ENCODE measurements around the gene FAM174C.
A peak's percentile ranks its signal among the peaks of the same experiment; 100 is the strongest.
"Not testable (repeated sequence)": the region's sequence is repeated elsewhere in the genome, so short reads cannot be mapped to it uniquely, and the experiment has no call there.

Gene FAM174C

DNA sequence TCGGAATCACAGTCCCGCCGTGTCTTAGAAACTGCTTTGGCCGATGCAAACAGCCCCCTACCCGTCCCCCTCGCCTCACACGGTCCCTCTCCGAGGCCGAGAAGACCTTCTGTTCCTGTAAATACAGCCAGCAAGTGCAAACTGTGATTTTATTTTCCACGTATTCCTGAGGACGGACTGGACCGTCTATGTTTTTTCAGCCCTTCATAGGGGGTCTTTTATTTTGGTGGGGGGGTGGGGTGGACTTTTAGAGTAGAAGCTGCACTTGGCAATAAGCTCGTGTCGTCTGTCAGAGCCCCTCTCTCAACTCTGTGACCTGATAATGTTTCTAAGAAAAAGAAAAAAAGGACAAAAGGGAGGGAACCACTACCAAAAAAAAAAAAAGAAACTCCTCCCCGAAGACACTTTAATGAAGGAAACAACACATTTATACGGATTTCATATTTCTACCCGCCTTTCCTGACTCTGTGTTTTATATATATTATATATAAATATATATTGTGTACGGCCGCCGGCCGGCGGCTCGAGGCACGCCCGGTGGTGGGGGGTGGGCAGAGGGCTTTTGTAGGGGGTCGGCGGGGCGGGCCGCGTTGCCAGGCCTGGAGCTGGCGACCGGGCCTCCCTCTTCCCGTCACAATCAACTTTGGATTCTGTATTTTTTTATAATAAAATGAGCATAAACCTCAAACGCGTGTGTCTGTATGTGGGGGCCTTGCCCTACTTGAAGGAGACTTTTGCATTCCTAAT is 25.6 kb downstream of the FAM174C start:
- DNase-seq (no peak), ATAC-seq (no peak)

DNA sequence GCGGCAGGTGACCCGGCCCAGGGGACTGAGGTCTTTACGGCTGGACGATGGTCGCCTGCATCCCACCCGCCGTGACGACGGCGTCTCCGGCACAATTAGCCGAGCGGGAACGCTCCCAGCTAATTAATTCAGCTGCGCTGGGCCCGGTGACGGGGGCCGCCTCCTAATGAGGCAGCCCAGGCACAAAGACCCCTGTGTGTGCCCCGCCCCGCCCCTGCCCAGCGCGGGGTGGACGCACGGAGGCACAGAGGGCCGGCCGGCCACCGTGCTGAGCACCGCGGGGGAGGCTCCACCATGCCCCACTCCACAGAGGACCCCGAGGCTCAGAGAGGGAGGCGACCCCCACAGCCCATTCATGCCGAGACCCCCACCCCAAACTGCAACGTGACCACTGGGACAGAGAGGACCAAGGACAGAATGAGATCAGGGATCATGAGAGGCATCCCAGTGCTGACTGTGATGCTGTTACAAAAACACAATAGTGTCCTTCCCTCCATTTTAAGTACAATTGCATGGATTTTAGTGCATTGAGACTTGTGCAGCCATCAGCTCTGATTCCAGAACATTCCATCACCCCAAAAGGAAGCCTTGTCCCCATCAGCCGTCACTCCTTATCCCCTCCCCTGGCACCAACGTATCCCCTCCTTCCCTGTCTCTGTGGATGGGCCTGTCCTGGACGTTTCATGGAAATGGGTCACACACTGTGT is 27.4 kb downstream of the FAM174C start:
- DNase-seq, result no peak
- no peak for ATAC-seq

DNA sequence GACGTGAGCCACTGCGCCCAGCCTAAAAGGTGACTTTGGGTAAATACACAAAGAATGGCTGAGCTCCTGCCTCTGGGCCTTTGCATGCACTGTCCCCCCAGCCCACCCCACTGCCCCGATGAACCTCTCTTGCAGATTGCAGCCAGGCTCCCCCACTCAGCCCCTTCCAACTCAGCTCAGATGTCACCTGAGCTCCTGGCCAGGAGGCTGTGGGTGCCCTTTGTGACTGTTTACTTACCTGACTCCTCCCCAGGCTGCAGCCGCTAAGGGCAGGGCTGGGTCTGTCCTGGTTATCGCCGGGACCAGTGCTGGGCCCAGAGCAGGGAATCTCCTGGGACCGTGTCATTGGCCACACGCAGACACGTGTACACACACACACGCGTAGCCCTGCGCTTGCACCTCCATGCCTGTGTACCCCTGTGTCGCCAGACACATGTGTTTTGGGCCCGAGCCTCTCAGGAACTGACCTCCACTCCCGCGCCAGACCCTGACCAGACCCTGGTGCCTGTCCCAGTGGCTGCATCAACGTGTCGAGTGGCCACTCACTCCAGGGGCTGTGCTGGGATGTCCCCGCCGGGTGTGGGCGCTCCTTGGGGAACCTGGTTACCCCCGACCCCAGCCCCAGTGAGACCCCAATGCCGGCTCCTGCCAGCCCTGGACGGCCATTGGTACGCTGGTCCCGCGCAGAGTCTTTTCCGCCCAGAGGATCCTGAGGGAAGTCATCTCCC is 29.0 kb downstream of the FAM174C start:
- ATAC-seq, result no peak
- no peak for DNase-seq

DNA sequence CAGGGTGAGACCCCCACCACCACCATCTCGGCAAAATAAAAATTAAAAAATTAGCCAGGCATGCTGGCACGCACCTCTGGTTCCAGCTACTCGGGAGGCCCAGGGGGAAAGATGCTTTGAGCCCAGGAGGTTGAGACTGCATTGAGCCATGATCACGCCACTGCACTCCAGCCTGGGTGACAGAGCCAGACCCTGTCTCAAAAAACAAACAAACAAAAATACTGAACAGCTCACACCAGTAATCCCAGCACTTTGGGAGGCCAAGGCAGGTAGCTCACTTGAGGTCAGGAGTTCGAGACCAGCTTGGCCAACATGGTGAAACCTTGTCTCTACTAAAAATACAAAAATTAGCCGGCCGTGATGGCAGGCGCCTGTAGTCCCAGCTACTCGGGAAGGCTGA is 30.0 kb downstream of the FAM174C start:
- DNase-seq, ATAC-seq: not testable (repeated sequence)

DNA sequence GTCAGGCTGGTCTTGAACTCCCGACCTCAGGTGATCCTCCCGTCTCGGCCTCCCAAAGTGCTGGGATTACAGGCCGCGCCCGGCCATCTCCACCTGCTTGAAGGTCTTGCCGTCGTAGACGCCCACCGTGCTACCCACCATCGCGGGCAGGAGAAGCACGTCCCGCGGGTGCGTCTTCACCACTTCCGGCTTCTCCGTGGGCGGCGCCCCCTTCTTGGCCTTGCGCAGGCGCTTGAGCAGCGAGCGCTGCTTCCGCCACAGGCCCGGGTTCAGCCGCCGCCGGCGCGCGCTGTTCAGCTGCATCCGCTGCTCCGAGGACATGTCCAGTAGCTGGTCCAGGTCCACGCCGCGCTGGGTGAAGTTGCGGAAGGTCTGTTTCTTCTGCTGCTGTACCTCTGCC is 32.0 kb downstream of the FAM174C start:
- no peak for ATAC-seq
- no peak for DNase-seq

DNA sequence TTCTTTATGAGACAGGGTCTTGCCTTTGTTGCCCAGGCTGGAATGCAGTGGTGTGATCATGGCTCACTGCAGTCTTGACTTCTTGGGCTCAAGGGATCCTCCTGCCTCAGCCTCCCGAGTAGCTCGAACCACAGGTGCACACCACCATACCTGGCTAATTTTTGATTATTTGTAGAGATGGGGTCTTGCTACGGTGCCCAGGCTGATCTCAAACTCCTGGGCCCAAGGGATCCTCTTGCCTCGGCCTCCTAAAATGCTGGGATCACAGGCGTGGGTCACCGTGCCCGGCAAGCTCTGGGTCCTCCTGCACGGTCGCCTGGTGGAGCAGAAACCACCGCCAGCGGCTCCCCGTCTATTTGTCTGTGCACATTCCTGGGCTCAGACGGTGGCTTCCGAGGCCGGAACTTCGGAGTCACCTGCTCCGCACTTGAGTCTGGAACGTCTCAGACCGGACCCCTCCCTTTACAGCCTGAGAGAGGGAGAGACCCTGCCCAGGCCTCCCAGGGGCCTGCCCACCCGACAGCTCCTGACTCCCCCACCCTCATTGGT is 32.5 kb downstream of the FAM174C start:
- ATAC-seq, result no peak
- no peak for DNase-seq

DNA sequence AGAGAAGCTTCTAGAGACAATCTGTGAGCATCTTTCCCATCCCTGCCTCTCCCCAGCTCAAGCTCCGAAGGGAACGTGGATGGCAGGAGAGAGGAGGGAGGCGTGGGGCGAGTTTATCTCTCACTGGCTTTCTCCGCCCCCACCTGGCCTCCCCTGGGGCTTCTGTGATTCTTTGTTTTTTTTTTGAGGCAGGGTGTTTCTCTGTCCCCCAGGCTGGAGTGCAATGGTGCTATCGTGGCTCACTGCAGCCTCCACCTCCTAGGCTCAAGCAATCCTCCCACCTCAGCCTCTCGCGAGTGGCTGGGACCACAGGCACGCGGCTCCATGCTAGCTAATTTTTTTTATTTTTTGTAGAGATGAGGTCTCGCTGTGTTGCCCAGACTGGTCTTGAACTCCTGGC is 33.4 kb downstream of the FAM174C start:
- no peak for ATAC-seq
- no peak for DNase-seq

DNA sequence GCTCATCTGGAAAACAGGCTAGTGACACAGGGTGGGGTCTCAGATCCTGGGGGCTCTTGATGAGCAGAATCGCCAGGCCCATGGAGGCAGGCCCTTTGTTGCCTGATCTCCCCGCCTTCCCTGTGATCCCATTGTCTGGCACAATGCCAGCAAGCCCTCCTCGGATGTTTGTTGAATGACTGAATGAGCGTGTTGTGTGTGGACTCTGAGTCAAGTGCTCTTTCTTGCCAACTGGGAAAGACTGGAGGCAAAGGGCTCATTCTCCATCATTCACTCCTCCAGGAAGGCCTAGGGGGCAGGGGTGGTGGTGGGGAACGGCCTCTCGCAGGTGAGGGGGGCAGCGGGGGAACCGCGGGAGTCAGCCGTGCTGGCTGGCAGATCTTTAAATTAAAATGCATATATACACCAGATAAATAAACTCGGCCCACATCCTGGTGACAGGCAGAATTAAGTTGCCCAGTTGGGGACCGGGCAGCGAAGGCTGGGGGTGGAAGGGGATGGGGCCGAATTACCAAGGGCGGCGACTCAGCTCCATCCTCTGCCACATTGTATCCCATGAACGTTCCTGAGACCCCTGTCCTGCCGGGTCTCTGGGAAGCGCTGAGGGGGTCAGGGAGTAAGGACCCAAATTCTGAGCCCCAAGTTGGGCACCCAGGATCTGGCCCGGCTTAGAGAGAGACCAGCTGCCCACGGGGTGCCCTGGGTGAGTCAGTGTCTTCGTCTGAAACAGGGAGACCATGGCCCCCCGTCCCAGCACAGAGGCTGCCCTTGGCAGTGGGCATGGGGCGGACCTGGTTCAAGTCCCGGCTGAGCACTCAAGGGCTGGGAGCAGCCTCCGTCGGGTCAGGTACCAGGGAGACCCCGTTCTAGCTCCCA is 34.9 kb downstream of the FAM174C start:
- no peak for ATAC-seq

DNA sequence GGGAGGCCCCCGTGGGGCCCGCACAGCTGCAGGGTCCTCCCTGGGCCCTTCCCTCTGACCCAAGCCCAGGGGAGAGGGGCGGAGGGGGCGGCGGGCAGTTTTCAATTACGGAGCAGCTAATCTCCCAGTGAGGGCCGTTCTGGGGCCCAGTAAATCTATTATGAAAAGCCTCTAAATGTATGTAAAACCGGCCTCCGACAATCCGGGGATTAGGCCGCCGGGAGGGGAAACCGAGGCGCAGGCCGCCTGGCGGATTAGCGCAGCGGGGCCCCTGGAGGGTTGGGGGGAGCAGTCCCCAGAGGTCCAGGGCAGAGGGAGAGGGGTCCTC is 35.5 kb downstream of the FAM174C start:
- ATAC-seq, result no peak
- DNase-seq, result no peak

More for the DNA sequence above, 34.9 kb downstream of the FAM174C start:
- DNase-seq, result no peak

DNA sequence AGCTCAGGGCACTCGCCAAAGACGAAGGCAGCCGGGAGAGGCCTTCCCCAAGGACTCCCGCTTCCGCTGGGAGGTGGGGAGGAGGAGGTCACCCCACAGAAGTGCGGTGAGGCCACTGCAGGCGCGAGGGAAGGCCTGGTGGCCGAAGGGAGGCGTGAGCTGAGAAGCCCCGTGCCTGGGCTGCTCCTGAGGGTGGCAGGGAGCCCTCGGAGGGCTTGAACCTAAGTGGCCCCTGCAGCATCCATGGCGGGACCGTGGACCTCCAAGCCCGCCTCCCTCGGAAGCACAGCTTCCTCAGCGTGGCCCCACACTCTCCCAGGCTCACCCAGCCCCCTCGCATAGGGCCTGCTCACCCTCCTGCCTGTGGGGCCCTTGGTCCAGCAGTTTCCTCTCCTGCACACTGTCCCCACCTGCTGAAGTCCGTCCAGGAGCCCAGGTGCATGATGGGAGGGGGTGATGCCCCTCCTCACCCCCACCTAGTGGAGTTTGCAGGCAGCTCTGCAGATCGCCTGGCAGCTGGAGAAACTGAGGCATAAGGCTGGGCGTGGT is 36.3 kb downstream of the FAM174C start:
- DNase-seq (no peak), ATAC-seq (no peak)

DNA sequence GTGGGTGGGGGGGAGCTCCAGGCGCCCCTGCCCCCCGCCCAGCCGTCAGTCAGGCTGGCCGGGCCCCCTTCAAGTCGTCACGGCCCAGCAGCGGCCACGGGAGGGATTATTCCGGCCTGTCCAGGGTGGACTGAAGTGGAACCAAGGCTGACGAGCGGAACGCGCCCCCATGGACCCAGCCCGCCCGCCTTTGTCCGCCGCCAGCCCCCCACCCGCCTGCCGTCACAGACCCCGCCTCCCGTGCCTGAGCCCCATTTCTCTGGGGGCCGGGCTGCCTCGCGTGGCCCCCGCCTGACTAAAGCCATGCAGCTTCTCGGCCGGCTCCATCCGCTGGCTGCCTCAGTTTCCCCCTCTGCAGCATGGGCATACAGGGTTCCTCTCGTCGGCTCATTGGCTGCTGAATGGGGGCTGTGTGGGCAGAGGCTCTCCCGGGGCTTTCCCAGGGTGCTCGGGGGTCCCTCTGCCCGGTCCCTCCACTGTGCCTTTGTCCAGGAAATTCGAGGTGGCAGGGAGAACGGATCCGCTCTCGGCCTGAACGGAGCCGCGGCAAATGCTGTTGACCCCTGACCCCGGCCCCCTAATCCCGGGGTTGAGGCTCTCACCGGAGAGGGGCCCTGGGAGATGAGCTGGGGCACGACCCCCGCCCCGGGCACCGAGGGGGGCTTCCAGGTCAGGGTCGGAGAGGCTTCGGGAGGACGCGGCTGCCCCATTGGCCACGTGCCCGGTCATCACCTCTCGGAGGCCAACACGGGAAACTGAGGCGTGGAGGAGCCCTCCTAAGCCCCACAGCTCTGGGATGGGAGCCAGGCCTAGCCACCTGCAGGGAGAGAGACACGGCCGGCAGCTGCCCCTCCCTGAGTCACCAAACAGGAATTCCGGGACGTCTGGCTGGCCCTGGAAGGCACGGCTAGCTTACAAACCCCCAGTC is 37.7 kb downstream of the FAM174C start:
- ATAC-seq (no peak), DNase-seq (no peak)

DNA sequence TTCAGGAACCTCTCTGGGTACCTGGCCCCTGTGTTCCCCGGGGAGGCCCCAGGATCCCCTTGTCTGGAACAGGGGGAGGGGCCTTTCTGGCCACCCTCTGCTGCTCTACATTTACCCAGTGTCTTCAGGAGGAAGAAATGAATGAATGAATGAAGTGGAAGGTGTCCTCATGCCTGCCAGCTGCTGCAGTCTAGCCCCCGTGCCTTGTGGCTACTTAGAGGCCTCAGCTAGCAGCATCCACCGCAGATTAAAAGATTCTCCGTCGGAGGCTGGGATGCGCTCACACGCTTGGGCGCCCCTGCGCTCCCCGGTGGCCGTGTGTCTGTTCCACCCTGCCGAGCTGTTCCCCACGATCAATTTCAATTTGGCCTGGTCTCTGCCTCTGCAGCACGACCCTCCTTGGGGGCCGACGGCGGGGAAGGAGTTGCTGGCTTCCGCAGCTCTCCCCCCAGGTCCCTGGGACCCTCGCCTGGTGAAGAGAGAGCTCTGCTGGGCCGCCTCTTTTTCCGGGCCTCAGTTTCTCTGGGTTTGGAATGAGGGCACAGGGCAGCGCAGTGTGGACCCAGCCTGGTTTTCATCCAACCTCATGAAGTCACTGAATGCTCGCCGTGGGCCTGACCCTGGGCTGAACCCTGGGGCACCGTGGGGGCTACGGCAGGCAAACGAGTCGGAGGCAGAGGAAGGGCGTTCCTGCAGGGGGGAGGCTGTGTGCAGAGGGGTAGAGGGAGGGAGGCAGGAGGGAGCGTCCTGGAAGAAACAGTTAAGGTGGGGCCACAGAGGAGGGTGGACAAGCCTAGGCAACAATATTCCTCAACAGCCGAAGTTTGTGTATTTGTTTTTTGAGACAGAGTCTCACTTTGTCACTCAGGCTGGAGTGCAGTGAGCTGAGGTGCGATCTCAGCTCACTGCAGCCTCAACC is 38.6 kb downstream of the FAM174C start:
- ATAC-seq (no peak), DNase-seq (no peak)

DNA sequence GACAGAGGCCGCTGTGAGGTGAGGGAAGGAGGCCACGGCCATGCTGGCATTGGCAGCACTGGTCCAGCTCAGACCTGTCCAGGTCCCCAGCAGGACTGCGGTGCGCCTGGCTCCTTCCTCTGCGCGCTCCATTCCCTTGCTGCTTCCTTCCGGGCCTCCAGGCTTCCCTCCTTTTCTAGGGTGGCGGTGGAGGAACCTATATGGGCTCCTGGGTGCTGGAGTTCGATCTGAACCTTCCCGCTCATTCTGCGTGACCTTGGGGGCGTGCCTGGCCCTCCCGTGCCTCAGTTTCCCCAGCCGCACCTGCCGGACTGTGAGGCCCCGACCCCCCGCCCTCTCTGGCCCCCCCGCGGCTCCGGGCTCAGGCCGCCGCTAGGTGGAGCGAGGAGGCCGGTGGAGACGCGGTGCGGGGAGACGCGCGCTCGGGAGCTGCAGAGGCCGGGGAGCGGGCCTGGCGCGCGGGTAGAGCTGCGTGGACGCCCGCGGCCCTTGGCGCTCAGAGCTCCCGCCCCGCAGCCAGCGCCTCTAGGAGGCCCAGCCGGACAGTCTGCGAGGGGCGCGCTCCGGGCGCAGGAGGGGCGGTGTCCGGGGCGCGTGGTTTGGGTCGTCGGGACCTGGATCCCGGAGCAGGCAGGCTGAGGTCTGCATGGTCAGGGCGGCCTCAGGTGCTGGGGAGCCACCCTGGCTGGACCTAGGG is 40.3 kb downstream of the FAM174C start:
- DNase-seq, result peak; percentile 67
- ATAC-seq, result no peak

DNA sequence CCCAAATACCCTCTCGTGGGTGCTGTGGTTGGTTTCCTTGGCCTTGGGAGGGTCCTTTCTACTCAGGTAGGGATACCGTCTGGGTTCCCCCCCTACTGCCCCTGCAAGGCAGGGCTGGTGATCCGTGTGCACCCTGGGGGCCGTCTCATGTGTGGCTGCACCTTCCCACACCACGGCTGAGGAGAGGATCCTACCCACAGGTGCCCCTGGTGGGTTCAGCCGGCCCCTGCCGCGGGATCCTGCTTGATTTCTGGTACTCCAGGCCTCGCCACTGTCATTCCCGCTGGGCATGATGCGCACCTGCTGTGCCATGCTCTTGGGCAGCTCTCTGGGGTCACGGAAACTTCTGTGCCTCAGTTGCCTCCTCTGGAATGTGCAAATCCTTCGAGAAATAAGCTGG is 41.1 kb downstream of the FAM174C start:
- ATAC-seq, result no peak
- DNase-seq, result no peak

DNA sequence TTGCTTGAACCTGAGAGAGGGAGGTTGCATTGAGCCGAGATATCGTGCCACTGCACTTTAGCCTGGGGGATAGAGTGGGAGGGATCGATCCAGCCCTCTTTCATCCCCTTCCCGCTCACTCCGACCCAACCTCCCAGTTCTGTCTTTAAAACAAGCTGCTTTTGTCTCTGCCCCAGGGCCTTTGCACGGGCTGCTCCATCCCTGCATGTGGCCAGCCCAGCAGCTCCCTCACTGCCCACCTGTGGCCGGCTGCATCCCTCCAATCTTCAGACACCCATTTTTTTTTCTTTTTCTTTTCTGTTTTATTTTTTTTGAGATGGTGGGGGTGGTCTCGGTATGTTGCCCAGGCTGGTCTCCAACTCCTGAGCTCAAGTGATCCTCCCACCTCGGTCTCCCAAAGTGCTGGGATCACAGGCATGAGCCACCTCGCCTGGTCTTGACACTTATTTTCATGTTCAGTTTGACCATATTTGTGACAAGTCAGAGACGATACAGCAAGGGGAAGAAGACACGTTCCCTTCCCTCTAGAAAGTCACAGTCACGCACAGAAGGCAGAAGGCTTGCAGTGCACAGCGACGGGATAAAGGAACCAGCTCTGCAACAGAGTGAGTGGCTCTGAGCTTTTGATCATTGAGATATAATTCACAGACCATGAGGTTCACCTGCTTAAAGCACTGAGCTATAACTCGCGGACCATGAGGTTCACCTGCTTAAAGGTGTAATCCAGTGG is 42.1 kb downstream of the FAM174C start:
- ATAC-seq (no peak), DNase-seq (no peak)

DNA sequence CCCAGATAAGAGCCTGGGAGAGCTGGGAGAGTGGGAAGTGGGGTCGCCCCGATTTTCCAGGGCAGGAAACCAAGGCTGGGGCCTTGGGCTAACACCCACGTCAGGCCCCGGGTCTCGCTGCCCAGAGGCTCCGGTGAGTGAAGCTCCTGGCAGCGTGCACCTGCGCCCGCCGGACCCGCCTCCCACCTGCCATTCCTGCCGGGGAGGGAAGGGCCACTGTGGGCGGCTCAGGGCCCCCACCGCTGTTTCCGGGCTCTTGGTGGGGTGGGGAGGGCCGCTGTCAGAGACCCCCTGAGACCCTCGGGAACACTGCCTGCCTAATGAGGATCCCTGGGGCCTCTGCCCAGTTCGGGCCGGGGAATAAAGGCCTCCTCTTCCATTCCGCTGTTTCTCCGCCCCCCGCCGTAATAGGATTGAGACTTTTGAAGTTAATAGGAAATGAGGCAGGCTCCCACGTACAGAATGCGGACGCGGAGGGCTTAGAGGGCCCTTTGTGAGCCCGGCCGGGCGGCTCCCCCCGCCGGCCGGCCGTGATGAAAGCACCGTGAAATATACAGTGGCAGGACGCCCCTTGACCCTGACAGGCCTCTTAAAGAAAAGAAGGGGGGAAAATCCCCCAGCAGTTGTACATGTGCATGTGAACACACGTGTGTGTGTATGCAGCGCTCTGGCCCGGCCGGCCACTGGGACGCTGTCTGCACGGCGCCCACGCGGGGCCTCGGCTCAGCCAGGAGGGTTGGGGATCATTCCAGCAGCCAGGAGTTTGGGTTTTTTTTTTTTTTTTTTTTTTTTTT is 43.5 kb downstream of the FAM174C start:
- no peak for DNase-seq
- ATAC-seq, result no peak

DNA sequence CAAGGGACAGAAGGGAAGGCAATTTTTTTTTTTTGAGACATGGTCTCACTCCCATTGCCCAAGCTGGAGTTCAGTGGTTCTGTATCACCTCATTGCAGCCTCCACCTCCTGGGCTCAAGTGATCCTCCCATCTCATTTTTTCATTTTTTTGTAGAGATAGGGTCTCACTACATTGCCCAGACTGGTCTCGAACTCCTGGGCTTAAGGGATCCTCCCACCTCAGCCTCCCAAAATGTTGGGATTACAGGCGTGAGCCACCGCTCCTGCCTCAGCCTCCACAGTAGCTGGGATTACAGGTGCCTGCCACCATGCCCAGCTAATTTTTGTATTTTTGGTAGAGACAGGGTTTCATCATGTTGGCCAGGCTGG is 44.9 kb downstream of the FAM174C start:
- not testable (repeated sequence) for DNase-seq, ATAC-seq
